ENCODE data around the gene ATXN1. TPM values are rescaled to one million over a fixed set of nuclear protein-coding genes. Genes with fewer than 3 reads are reported as not detected.

ATXN1 gene
- total RNA-seq, 4 donors from 2014 or later, result 16.3 to 52.2 (median 25.7) TPM

DNA sequence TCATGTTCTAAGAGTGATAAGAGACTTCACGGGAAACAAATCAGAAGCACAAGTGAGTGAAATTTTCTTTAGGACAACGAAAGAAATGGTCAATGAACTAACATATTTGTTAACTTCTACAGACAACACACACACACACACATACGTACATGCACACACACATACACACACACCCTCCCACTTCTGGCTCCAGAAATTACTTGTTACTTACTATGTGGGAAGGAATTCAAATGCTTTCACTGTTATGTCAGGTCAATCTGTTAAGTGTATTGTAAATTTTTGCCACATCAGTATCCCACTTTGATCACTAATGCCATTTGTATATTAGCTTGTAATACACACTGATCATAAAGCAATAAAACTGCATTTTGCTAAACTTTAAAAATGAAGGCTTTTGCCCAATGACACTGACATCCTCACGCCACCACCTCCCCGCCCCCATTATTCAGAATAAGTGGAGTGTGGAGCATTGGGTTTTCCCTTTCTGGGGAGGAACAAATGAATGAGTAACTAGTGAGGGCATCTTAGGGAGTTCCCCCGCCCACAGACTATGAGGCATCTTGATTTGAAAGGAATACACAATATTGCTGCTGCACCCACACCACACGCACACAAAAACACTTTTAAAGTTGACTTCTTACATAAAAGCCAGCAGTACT, 76.2 kb downstream of the ATXN1 start:
- DNase-seq (ENCODE audit: low spot score in 2 of 2), result no peak
- TF ChIP-seq, protein P1, sequence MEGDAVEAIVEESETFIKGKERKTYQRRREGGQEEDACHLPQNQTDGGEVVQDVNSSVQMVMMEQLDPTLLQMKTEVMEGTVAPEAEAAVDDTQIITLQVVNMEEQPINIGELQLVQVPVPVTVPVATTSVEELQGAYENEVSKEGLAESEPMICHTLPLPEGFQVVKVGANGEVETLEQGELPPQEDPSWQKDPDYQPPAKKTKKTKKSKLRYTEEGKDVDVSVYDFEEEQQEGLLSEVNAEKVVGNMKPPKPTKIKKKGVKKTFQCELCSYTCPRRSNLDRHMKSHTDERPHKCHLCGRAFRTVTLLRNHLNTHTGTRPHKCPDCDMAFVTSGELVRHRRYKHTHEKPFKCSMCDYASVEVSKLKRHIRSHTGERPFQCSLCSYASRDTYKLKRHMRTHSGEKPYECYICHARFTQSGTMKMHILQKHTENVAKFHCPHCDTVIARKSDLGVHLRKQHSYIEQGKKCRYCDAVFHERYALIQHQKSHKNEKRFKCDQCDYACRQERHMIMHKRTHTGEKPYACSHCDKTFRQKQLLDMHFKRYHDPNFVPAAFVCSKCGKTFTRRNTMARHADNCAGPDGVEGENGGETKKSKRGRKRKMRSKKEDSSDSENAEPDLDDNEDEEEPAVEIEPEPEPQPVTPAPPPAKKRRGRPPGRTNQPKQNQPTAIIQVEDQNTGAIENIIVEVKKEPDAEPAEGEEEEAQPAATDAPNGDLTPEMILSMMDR (IDR thresholded peaks at IDR 0.05), result no peak
- no peak for TF ChIP-seq POLR2A (IDR thresholded peaks at IDR 0.05)
- intact Hi-C loops (cut with DNase I; ENCODE audit: low total_unique reads), result no loop called here
- WGBS, 2 donors, result 70 to 74% methylated on average over 7 of the region's 7 CpGs
- H3K4me3 ChIP-seq (ENCODE audit: low read depth, poor library complexity, severe bottlenecking), result no peak overlapping the region

DNA sequence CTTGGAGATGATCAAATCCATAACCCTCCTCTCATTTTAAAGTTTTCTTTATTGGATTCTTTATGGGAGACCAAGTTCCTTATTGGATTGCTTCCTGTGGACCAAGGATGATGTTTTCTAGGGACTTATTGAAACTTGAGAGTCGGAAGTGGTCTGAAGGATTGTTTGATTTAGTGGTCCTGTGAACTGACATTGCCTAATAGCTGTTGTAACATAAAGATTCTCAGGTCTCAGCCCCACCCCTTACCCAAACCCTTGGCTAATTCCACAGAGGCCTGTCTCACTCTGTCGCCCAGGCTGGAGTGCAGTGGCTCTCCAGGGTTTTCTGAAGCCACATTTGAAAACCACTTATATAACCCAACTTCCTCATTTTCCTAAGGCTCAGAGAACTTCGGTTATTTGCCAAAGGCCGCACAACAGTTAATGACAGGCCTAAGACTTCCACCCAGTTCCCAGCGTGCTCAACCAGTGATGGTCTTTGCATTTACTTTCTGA, 77.0 kb downstream of the ATXN1 start:
- 56 to 63% methylated on average over 5 of the region's 5 CpGs for WGBS, 2 donors
- intact Hi-C loops (cut with DNase I; ENCODE audit: low total_unique reads), result no loop called here
- no peak overlapping the region for H3K4me3 ChIP-seq (ENCODE audit: low read depth, poor library complexity, severe bottlenecking)
- no peak for DNase-seq (ENCODE audit: low spot score in 2 of 2)
- no peak for TF ChIP-seq POLR2A (IDR thresholded peaks at IDR 0.05)
- TF ChIP-seq, protein P1 (IDR thresholded peaks at IDR 0.05), result no peak

DNA sequence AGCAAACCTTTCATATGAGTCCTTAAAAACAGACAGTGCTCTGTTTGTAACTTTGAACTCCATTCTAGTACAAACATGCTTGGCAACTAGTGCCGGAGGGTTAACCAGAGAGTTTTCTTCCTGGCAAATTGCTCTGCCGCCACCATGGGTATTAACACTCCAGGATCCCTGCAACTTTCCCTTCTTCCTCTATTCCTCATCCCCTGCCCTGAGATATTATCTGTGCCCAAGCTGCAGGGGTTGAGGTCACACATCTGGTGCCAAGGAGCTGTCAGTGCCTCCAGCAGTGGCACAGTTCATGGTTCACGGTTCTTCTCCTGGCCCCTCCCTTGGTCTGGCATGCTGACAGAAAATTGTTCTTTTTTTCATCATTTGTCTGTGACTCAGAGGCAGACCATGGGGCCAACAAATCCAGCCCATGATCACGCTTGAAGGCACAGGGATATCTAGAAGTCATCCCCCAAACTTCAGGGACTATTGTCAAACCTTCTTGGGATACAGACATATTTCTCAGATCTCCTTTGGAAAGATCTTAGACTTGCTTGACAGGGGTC, 77.5 kb downstream of the ATXN1 start:
- no peak for TF ChIP-seq POLR2A (IDR thresholded peaks at IDR 0.05)
- TF ChIP-seq, protein P1 (IDR thresholded peaks at IDR 0.05), result no peak
- 18% methylated on average over 4 of the region's 4 CpGs for WGBS, 2 donors
- no peak overlapping the region for H3K4me3 ChIP-seq (ENCODE audit: low read depth, poor library complexity, severe bottlenecking)
- intact Hi-C loops (cut with DNase I; ENCODE audit: low total_unique reads), result no loop called here
- peak; percentile 88 to 91 for DNase-seq (ENCODE audit: low spot score in 2 of 2)

DNA sequence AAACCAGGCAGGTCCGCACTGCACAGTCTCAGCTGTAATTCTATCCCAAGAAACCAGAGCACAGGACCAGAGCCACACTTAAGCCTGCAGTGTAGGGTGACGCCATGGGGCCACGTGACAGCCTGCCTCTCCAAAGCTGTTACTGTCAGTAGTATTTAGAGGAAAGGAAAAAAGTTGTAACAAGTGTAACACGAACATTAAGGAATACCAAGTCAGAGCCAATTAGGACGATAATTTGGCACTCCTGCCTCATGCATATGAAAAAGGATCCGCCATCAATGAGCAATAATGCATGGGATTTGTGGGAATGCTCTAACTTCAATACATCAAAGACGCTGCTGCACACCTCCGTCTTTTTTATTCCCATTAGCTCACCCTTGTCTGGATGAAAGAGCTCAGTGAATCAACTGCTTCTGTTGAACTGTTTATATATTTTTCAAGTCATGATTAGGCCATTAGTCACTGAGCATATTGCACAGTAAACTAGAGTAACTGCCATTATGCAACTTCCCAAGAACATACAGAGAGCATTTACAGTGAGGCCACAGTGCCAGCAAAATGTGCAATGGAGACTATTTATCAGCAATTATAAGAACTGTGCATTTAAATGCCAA, 79.9 kb downstream of the ATXN1 start:
- WGBS, 2 donors, result 53 to 68% methylated on average over 8 of the region's 8 CpGs
- no peak overlapping the region for H3K4me3 ChIP-seq (ENCODE audit: low read depth, poor library complexity, severe bottlenecking)
- TF ChIP-seq, protein P1 (IDR thresholded peaks at IDR 0.05), result no peak
- TF ChIP-seq POLR2A (IDR thresholded peaks at IDR 0.05), result no peak
- intact Hi-C loops (cut with DNase I; ENCODE audit: low total_unique reads), result no loop called here
- no peak for DNase-seq (ENCODE audit: low spot score in 2 of 2)

DNA sequence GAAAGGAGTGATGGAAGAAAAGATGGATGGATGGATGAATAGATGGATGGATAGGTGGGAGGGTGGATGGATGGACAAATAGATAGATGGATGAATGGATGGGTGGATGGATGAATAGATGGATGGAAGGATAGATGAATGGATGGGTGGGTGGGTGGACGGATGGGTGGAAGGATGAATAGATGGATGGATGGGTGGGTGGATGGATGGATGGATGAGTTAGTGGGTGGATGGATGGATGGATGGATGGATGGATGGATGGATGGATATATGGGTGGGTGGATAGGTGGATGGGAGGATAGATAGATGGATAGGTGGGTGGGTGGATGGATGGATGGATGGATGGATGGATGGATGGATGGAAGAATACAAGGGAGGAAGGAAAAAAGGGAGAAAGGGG, 82.2 kb downstream of the ATXN1 start:
- WGBS, 2 donors, result 90 to 97% methylated on average over 1 of the region's 1 CpG
- H3K4me3 ChIP-seq (ENCODE audit: low read depth, poor library complexity, severe bottlenecking), result no peak overlapping the region
- intact Hi-C loops (cut with DNase I; ENCODE audit: low total_unique reads), result no loop called here
- DNase-seq (ENCODE audit: low spot score in 2 of 2), result no peak
- TF ChIP-seq, protein P1 (IDR thresholded peaks at IDR 0.05), result no peak
- TF ChIP-seq POLR2A (IDR thresholded peaks at IDR 0.05), result no peak

All from lower leg skin (tissue), 4 donors.